BLaER1 treated with 17β-estradiol and CSF1 and Interleukin-3, amounts not matched to agents 10 nM and 100 nM (cell line): ENCODE measurements around the gene TOP3B.

ENCODE experiments used
- H3K27ac ChIP-seq, 11 experiments: shearing (Covaris generic); formaldehyde crosslinking; 2 replicates each; pipeline ENCODE4 v1.8.1; 2022
- H3K27me3 ChIP-seq, 11 experiments: shearing (Covaris generic); formaldehyde crosslinking; 2 replicates each; pipeline ENCODE4 v1.8.1; 2022
- H3K36me3 ChIP-seq, 11 experiments: shearing (Covaris generic); formaldehyde crosslinking; 2 replicates each; pipeline ENCODE4 v1.8.1; 2022
- H3K4me1 ChIP-seq, 10 experiments: shearing (Covaris generic); formaldehyde crosslinking; 2 replicates each; pipeline ENCODE4 v1.8.1; 2022
- H3K4me2 ChIP-seq, 11 experiments: shearing (Covaris generic); formaldehyde crosslinking; 2 replicates each; pipeline ENCODE4 v1.8.1; 2022
- H3K4me3 ChIP-seq, 10 experiments: shearing (Covaris generic); formaldehyde crosslinking; 2 replicates each; pipeline ENCODE4 v1.8.1; 2022
- H3K9ac ChIP-seq, 11 experiments: shearing (Covaris generic); formaldehyde crosslinking; 2 replicates each; pipeline ENCODE4 v1.8.1; 2022
- H3K9me3 ChIP-seq, 11 experiments: shearing (Covaris generic); formaldehyde crosslinking; replicated peaks in 1 of 11; 2 replicates each; pipeline ENCODE4 v1.8.1; 2022
- H4K20me1 ChIP-seq, 11 experiments: shearing (Covaris generic); formaldehyde crosslinking; 2 replicates each; pipeline ENCODE4 v1.8.1; 2022
- Cebpa-rat ChIP-seq, 11 experiments: shearing (Covaris generic); IDR thresholded peaks; 2 replicates each; pipeline ENCODE4 v1.8.1; 2022

Gene TOP3B

GRCh38 chr22:21977814-21978213 lies 4.8 kb downstream of the TOP3B start:
- no peak overlapping the region for H3K9ac ChIP-seq
- H3K27me3 ChIP-seq = no peaks in the 10 kb centered on the region
- no peak overlapping the region for H3K27ac ChIP-seq
- no peak overlapping the region for H3K4me2 ChIP-seq
- TF ChIP-seq Cebpa-rat (IDR thresholded peaks at IDR 0.05) = no peak
- peaks cover 12 to 29% (median 21%) of the 10 kb centered on the region in 10 experiments for H3K4me1 ChIP-seq
- H3K4me3 ChIP-seq = no peak overlapping the region
- H4K20me1 ChIP-seq = peaks cover 13 to 87% (median 72%) of the 10 kb centered on the region in 11 experiments; a peak in 19 of 22 replicates
- peaks cover 34 to 73% (median 51%) of the 10 kb centered on the region in 11 experiments for H3K36me3 ChIP-seq
- no peaks in the 10 kb centered on the region for H3K9me3 ChIP-seq

GRCh38 chr22:21975854-21976345 lies 6.7 kb downstream of the TOP3B start:
- Histone ChIP-seq H4K20me1 (peaks cover 9 to 95% (median 74%) of the 10 kb centered on the region in 11 experiments; a peak in 19 of 22 replicates), H3K27ac (no peak overlapping the region), H3K36me3 (peaks cover 52 to 88% (median 71%) of the 10 kb centered on the region in 11 experiments), H3K4me2 (no peak overlapping the region), H3K27me3 (no peaks in the 10 kb centered on the region), H3K9ac (peak overlapping the region in 2 of 11 experiments; percentile 9 to 32; a peak in 1 of 22 replicates), H3K4me3 (no peak overlapping the region), H3K4me1 (peaks cover 7 to 23% (median 14%) of the 10 kb centered on the region in 10 experiments), H3K9me3 (no peaks in the 10 kb centered on the region)
- no peak for TF ChIP-seq Cebpa-rat (IDR thresholded peaks at IDR 0.05)

- peaks cover 7 to 92% (median 68%) of the 10 kb centered on the region in 11 experiments; a peak in 19 of 22 replicates for H4K20me1 ChIP-seq
- no peaks in the 10 kb centered on the region for H3K27me3 ChIP-seq
- no peaks in the 10 kb centered on the region for H3K9me3 ChIP-seq
- peaks cover under 1 to 17% (median 10%) of the 10 kb centered on the region in 10 experiments; a peak in 18 of 20 replicates for H3K4me1 ChIP-seq
- H3K27ac ChIP-seq = no peak overlapping the region
- H3K36me3 ChIP-seq = peaks cover 58 to 88% (median 74%) of the 10 kb centered on the region in 11 experiments
- TF ChIP-seq Cebpa-rat (IDR thresholded peaks at IDR 0.05) = no peak
- H3K4me2 ChIP-seq = no peak overlapping the region
- no peak overlapping the region for H3K9ac ChIP-seq
- no peak overlapping the region for H3K4me3 ChIP-seq
These were observed 7.3 kb downstream of the TOP3B start for GRCh38 chr22:21975273-21975672.

- Histone ChIP-seq H3K9me3 (no peaks in the 10 kb centered on the region), H3K27me3 (no peaks in the 10 kb centered on the region), H4K20me1 (peaks cover 7 to 82% (median 63%) of the 10 kb centered on the region in 11 experiments; a peak in 19 of 22 replicates), H3K36me3 (peaks cover 68 to 93% (median 82%) of the 10 kb centered on the region in 11 experiments), H3K27ac (no peak overlapping the region), H3K4me2 (no peak overlapping the region), H3K4me3 (no peak overlapping the region), H3K4me1 (peaks cover 0 to 14% (median 9%) of the 10 kb centered on the region in 10 experiments; a peak in 17 of 20 replicates), H3K9ac (no peak overlapping the region)
- TF ChIP-seq Cebpa-rat (IDR thresholded peaks at IDR 0.05) = no peak
These were observed 8.4 kb downstream of the TOP3B start for GRCh38 chr22:21974058-21974649.

GRCh38 chr22:21972806-21973205 lies 9.8 kb downstream of the TOP3B start:
- Histone ChIP-seq H3K9me3 (no peaks in the 10 kb centered on the region), H3K4me3 (no peak overlapping the region), H3K4me2 (peak overlapping the region in 9 of 11 experiments; percentile 4 to 58 (median 52); a peak in 15 of 22 replicates), H3K4me1 (peaks cover 0 to 11% (median 9%) of the 10 kb centered on the region in 10 experiments; a peak in 16 of 20 replicates), H3K27me3 (no peaks in the 10 kb centered on the region), H3K9ac (peak overlapping the region in 1 of 11 experiments; percentile 28; a peak in 1 of 22 replicates), H4K20me1 (peaks cover 7 to 69% (median 49%) of the 10 kb centered on the region in 11 experiments; a peak in 19 of 22 replicates), H3K27ac (peak overlapping the region in 4 of 11 experiments; percentile 10 to 33 (median 26); a peak in 4 of 22 replicates), H3K36me3 (peaks cover 82 to 95% (median 86%) of the 10 kb centered on the region in 11 experiments)
- TF ChIP-seq Cebpa-rat (IDR thresholded peaks at IDR 0.05) = no peak

GRCh38 chr22:21972293-21972779 lies 10.3 kb downstream of the TOP3B start:
- Histone ChIP-seq H3K9me3 (no peaks in the 10 kb centered on the region), H4K20me1 (peaks cover 7 to 67% (median 46%) of the 10 kb centered on the region in 11 experiments; a peak in 19 of 22 replicates), H3K4me3 (no peak overlapping the region), H3K9ac (peak overlapping the region in 1 of 11 experiments; percentile 28; a peak in 1 of 22 replicates), H3K27ac (peak overlapping the region in 4 of 11 experiments; percentile 10 to 33 (median 26); a peak in 4 of 22 replicates), H3K27me3 (no peaks in the 10 kb centered on the region), H3K36me3 (peaks cover 87 to 98% (median 91%) of the 10 kb centered on the region in 11 experiments), H3K4me1 (peaks cover 0 to 11% (median 9%) of the 10 kb centered on the region in 10 experiments; a peak in 16 of 20 replicates), H3K4me2 (peak overlapping the region in 9 of 11 experiments; percentile 4 to 58 (median 52); a peak in 15 of 22 replicates)
- TF ChIP-seq Cebpa-rat (IDR thresholded peaks at IDR 0.05) = no peak

- Histone ChIP-seq H3K9ac (no peak overlapping the region), H3K27me3 (no peaks in the 10 kb centered on the region), H4K20me1 (peaks cover 7 to 65% (median 45%) of the 10 kb centered on the region in 11 experiments; a peak in 19 of 22 replicates), H3K4me3 (no peak overlapping the region), H3K36me3 (peaks cover 91 to 100% (median 96%) of the 10 kb centered on the region in 11 experiments), H3K4me2 (0 out of 22 replicates have a peak overlapping the region, but pooled peaks of 1 of the 11 experiments have one; percentile 58), H3K27ac (no peak overlapping the region), H3K4me1 (peaks cover 0 to 11% (median 9%) of the 10 kb centered on the region in 10 experiments; a peak in 16 of 20 replicates), H3K9me3 (no peaks in the 10 kb centered on the region)
- TF ChIP-seq Cebpa-rat (IDR thresholded peaks at IDR 0.05) = no peak
These were observed 10.7 kb downstream of the TOP3B start for GRCh38 chr22:21971858-21972275.

GRCh38 chr22:21970800-21971617 lies 11.6 kb downstream of the TOP3B start:
- H3K27ac ChIP-seq = no peak overlapping the region
- TF ChIP-seq Cebpa-rat (IDR thresholded peaks at IDR 0.05) = no peak
- peaks cover 0 to 11% (median 9%) of the 10 kb centered on the region in 10 experiments; a peak in 16 of 20 replicates for H3K4me1 ChIP-seq
- H3K9ac ChIP-seq = no peak overlapping the region
- H4K20me1 ChIP-seq = peaks cover 3 to 63% (median 36%) of the 10 kb centered on the region in 11 experiments; a peak in 19 of 22 replicates
- no peak overlapping the region for H3K4me3 ChIP-seq
- no peaks in the 10 kb centered on the region for H3K27me3 ChIP-seq
- H3K9me3 ChIP-seq = no peaks in the 10 kb centered on the region
- peaks cover 95 to 100% (median 99%) of the 10 kb centered on the region in 11 experiments for H3K36me3 ChIP-seq
- no peak overlapping the region for H3K4me2 ChIP-seq
